ENCODE data around the gene PRKRIP1.

DNA sequence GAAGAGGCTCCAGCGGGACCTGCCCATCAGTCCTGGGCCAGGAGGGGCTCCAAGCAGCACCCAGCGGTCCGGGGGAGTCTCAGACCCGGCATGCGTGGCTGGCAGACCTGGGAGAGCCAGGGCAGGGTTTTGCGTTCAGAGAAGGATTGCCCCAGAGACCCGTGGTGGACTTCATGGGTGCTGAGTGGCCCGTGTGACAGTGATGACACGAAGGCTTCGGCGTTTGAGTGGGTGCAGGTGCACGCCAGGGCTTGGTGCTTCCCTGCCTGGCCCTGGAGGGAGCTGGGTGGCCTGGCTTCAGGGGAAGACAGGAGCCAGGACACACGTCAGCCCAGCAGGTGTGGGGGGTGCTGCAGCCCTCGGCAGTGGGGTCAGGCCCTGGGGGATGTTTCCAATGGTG is 51.1 kb downstream of the PRKRIP1 start:
- TF ChIP-seq, protein P1, sequence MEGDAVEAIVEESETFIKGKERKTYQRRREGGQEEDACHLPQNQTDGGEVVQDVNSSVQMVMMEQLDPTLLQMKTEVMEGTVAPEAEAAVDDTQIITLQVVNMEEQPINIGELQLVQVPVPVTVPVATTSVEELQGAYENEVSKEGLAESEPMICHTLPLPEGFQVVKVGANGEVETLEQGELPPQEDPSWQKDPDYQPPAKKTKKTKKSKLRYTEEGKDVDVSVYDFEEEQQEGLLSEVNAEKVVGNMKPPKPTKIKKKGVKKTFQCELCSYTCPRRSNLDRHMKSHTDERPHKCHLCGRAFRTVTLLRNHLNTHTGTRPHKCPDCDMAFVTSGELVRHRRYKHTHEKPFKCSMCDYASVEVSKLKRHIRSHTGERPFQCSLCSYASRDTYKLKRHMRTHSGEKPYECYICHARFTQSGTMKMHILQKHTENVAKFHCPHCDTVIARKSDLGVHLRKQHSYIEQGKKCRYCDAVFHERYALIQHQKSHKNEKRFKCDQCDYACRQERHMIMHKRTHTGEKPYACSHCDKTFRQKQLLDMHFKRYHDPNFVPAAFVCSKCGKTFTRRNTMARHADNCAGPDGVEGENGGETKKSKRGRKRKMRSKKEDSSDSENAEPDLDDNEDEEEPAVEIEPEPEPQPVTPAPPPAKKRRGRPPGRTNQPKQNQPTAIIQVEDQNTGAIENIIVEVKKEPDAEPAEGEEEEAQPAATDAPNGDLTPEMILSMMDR (IDR thresholded peaks at IDR 0.05), result no peak
- no peak for TF ChIP-seq POLR2A (IDR thresholded peaks at IDR 0.05)

All from uterus (tissue), 2 donors.